Astrocyte (in vitro differentiated cells and primary cell): ENCODE data around the gene NOVA1.

Source experiments
- EZH2 ChIP-seq: IDR thresholded peaks from 2 replicates; pipeline ENCODE4 v1.6.1; 2012; ENCODE audit warnings: mild to moderate bottlenecking, low read length, inconsistent platforms; ENCODE audit not compliant: insufficient read depth
- TF ChIP-seq, protein P1 (sequence below): IDR thresholded peaks from 2 replicates; pipeline ENCODE4 v1.5.1; 2011; ENCODE audit warnings: low read depth, mild to moderate bottlenecking, inconsistent platforms, low read length, moderate library complexity; ENCODE audit not compliant: insufficient read depth

DNA sequence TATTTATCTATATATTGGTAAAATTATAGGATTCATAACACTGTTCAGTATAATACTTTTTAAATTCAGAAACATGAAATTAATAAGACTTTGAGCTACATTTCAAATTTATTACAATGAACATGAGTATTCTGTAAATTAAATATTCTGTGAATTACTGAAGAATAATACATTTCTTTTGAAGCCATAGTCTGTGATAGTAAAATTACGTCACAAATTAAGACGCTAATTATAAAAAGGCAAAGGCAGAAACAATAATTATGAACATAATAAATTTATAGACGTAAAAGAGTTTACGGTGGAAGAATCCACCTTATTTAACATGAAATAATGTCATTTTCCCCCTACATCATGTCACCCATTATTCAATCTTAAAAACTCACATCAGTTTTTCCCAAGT lies 118.9 kb downstream of the NOVA1 start:
- TF ChIP-seq, protein P1, sequence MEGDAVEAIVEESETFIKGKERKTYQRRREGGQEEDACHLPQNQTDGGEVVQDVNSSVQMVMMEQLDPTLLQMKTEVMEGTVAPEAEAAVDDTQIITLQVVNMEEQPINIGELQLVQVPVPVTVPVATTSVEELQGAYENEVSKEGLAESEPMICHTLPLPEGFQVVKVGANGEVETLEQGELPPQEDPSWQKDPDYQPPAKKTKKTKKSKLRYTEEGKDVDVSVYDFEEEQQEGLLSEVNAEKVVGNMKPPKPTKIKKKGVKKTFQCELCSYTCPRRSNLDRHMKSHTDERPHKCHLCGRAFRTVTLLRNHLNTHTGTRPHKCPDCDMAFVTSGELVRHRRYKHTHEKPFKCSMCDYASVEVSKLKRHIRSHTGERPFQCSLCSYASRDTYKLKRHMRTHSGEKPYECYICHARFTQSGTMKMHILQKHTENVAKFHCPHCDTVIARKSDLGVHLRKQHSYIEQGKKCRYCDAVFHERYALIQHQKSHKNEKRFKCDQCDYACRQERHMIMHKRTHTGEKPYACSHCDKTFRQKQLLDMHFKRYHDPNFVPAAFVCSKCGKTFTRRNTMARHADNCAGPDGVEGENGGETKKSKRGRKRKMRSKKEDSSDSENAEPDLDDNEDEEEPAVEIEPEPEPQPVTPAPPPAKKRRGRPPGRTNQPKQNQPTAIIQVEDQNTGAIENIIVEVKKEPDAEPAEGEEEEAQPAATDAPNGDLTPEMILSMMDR: no peak
- no peak for TF ChIP-seq EZH2
